Peyer's patch (tissue), 4 donors: ENCODE results near the gene MUC20. TPM values are rescaled to one million over a fixed set of nuclear protein-coding genes. Genes with fewer than 3 reads are reported as not detected.
"Not testable (repeated sequence)": the region's sequence is repeated elsewhere in the genome, so short reads cannot be mapped to it uniquely, and the experiment has no call there.

Source experiments
- DNase-seq, 3 donors: peaks; one replicate each; pipeline ENCODE4 v3.0.0-alpha.2; 2017 to 2019
- H3K27ac ChIP-seq, 4 donors: fragments of 200-600 bp; sonication (generic); one replicate each; pipeline ENCODE4 v1.5.1; 2016 to 2019
- H3K27me3 ChIP-seq, 2 donors: fragments of 200-600 bp; sonication (generic); one replicate each; pipeline ENCODE4 v1.5.1; 2019
- H3K36me3 ChIP-seq, 3 donors: fragments of 200-600 bp; sonication (generic); one replicate each; pipeline ENCODE4 v1.5.1; 2016 to 2019
- H3K4me1 ChIP-seq, 4 donors: fragments of 200-600 bp; sonication (generic); one replicate each; pipeline ENCODE4 v1.5.1; 2016 to 2019
- H3K4me3 ChIP-seq, 4 donors: fragments of 200-600 bp; sonication (generic); 1 replicate in 3 of 4; 2 replicates in 1 of 4; pipeline ENCODE4 v1.5.1; 2016 to 2019; ENCODE audit warnings: mild to moderate bottlenecking in 1 of 4
- H3K9me3 ChIP-seq, 4 donors: fragments of 200-600 bp; sonication (generic); one replicate each; pipeline ENCODE4 v1.5.1; 2016 to 2019; ENCODE audit warnings: mild to moderate bottlenecking in 1 of 4
- CTCF ChIP-seq, 6 experiments: fragments of 450-650 bp in 4 of 6; fragments of 200-600 bp in 2 of 6; sonication (generic) in 1 of 6; IDR thresholded peaks; one replicate each; pipeline ENCODE4 v1.5.1; 2017 to 2019; ENCODE audit warnings: antibody characterized with exemption in 6 of 6, mild to moderate bottlenecking in 3 of 6, moderate library complexity in 1 of 6
- POLR2A ChIP-seq, 2 donors: fragments of 450-650 bp; IDR thresholded peaks; one replicate each; pipeline ENCODE4 v1.5.1; 2017; ENCODE audit warnings: antibody characterized with exemption in 2 of 2, mild to moderate bottlenecking in 2 of 2, moderate library complexity in 2 of 2
- total RNA-seq, 4 donors: library from RNA; depleted of rRNA; stranded (reverse); fragments of >200 nt; gene quantifications; one replicate each; pipeline ENCODE4 v1.1.0, GENCODE V29; 2016

Gene MUC20
- total RNA-seq, 4 donors from 2014 or later, result 57.8 to 120 (median 87.7) TPM

- DNase-seq, result peak in 1 of 3 donors; percentile 41
These were observed 12.2 kb downstream of the MUC20 start for GRCh38 chr3:195732940-195733339.

GRCh38 chr3:195735036-195735695 is 14.4 kb downstream of the MUC20 start:
- no peaks in the 10 kb centered on the region for H3K27me3 ChIP-seq
- DNase-seq, result peak in 1 of 3 donors; percentile 19
- H3K36me3 ChIP-seq, result peaks cover 0 to 16% (median 0%) of the 10 kb centered on the region in 3 donors
- no peaks in the 10 kb centered on the region for H3K4me1 ChIP-seq
- H3K9me3 ChIP-seq, result no peaks in the 10 kb centered on the region
- TF ChIP-seq POLR2A (IDR thresholded peaks at IDR 0.05) (no peak), CTCF (IDR thresholded peaks at IDR 0.05) (no peak)
- H3K27ac ChIP-seq, result no peak overlapping the region
- no peak overlapping the region for H3K4me3 ChIP-seq

More at GRCh38 chr3:195732940-195733339, 12.2 kb downstream of the MUC20 start:
- H3K27ac ChIP-seq, result no peak overlapping the region
- H3K4me1 ChIP-seq, result peaks cover 0 to 10% (median 0%) of the 10 kb centered on the region in 4 donors
- H3K27me3 ChIP-seq, result no peaks in the 10 kb centered on the region
- no peaks in the 10 kb centered on the region for H3K9me3 ChIP-seq
- H3K4me3 ChIP-seq, result no peak overlapping the region
- TF ChIP-seq POLR2A (IDR thresholded peaks at IDR 0.05), result no peak
- TF ChIP-seq CTCF (IDR thresholded peaks at IDR 0.05), result no peak
- H3K36me3 ChIP-seq, result peaks cover 0 to 16% (median 0%) of the 10 kb centered on the region in 3 donors

GRCh38 chr3:195736866-195737490 is 16.2 kb downstream of the MUC20 start:
- Histone ChIP-seq H3K4me3 (no peak overlapping the region), H3K36me3 (peaks cover 0 to 4% (median 0%) of the 10 kb centered on the region in 3 donors), H3K9me3 (no peaks in the 10 kb centered on the region), H3K27ac (no peak overlapping the region), H3K4me1 (no peaks in the 10 kb centered on the region), H3K27me3 (no peaks in the 10 kb centered on the region)
- TF ChIP-seq CTCF (IDR thresholded peaks at IDR 0.05), result no peak
- no peak for DNase-seq

GRCh38 chr3:195737782-195738181 is 17.0 kb downstream of the MUC20 start:
- not testable (repeated sequence) for H3K27ac ChIP-seq, H3K9me3 ChIP-seq

GRCh38 chr3:195738274-195739044 is 17.7 kb downstream of the MUC20 start:
- no peaks in the 10 kb centered on the region for H3K9me3 ChIP-seq
- no peak overlapping the region for H3K27ac ChIP-seq
- peak in 1 of 3 donors; percentile 39 for DNase-seq

More at GRCh38 chr3:195737782-195738181, 17.0 kb downstream of the MUC20 start:
- H3K4me1 ChIP-seq, H3K4me3 ChIP-seq, DNase-seq, H3K36me3 ChIP-seq, H3K27me3 ChIP-seq: not testable (repeated sequence)

More at GRCh38 chr3:195738274-195739044, 17.7 kb downstream of the MUC20 start:
- H3K27me3 ChIP-seq, result no peaks in the 10 kb centered on the region
- no peak overlapping the region for H3K4me3 ChIP-seq
- no peaks in the 10 kb centered on the region for H3K4me1 ChIP-seq
- no peak for TF ChIP-seq POLR2A (IDR thresholded peaks at IDR 0.05)
- TF ChIP-seq CTCF (IDR thresholded peaks at IDR 0.05), result no peak
- peaks cover 0 to 4% (median 0%) of the 10 kb centered on the region in 3 donors for H3K36me3 ChIP-seq
